PC-9 (cell line): ENCODE results near the gene MAGI1. TPM values are rescaled to one million over a fixed set of nuclear protein-coding genes. Genes with fewer than 3 reads are reported as not detected.

Experiments used
- BruUV-seq: library from RNA; stranded (reverse); fragments of 400-500 nt; replicated peaks from 2 replicates; lab custom pipeline; 2021; lab: Mats Ljungman, UMichigan
- CTCF ChIA-PET: fragments of 300-600 bp; sonication (Branson Sonifier 250); formaldehyde crosslinking; loops from one replicate; lab custom pipeline; 2022; ENCODE audit warnings: antibody characterized with exemption; lab: Charles Lee
- POLR2A ChIA-PET: fragments of 300-600 bp; sonication (Branson Sonifier 250); formaldehyde crosslinking; loops from one replicate; lab custom pipeline; 2022; ENCODE audit warnings: antibody characterized with exemption; ENCODE audit not compliant: unreplicated experiment; lab: Charles Lee
- DNase-seq, 2 experiments: peaks; one replicate each; pipeline versions ENCODE4 v3.0.0 to v3.0.0-alpha.2; 2015 to 2022; ENCODE audit warnings: mixed read lengths in 1 of 2
- H2AFZ ChIP-seq: fragments of 200-600 bp; sonication (generic); 2 replicates; pipeline ENCODE4 v1.8.1; 2017; ENCODE audit warnings: antibody characterized with exemption
- H3F3A ChIP-seq: fragments of 200-600 bp; sonication (generic); 2 replicates; pipeline ENCODE4 v1.8.1; 2017; ENCODE audit warnings: antibody characterized with exemption, mild to moderate bottlenecking, low read depth; ENCODE audit not compliant: insufficient read depth
- H3K27ac ChIP-seq: fragments of 200-600 bp; sonication (generic); 2 replicates; pipeline ENCODE4 v1.6.1; 2016; ENCODE audit warnings: mixed run types
- H3K27me3 ChIP-seq: fragments of 200-600 bp; sonication (generic); 2 replicates; pipeline ENCODE4 v1.6.1; 2016; ENCODE audit warnings: low read depth, mixed run types; ENCODE audit not compliant: insufficient read depth
- H3K36me3 ChIP-seq: fragments of 200-600 bp; sonication (generic); 2 replicates; pipeline ENCODE4 v1.6.1; 2016; ENCODE audit warnings: low read depth, mixed run types
- H3K4me1 ChIP-seq: fragments of 200-600 bp; sonication (generic); replicated peaks from 2 replicates; pipeline ENCODE4 v1.6.1; 2016; ENCODE audit warnings: mixed run types; ENCODE audit not compliant: insufficient read depth
- H3K4me2 ChIP-seq: fragments of 200-600 bp; sonication (generic); 2 replicates; pipeline ENCODE4 v1.6.1; 2017; ENCODE audit warnings: mixed run types
- H3K4me3 ChIP-seq: fragments of 200-600 bp; sonication (generic); 2 replicates; pipeline ENCODE4 v1.6.1; 2016; ENCODE audit warnings: mixed run types
- H3K79me2 ChIP-seq: fragments of 200-600 bp; sonication (generic); 2 replicates; pipeline ENCODE4 v1.6.1; 2017; ENCODE audit warnings: low read depth, mixed run types
- H3K9me2 ChIP-seq: fragments of 200-600 bp; sonication (generic); 2 replicates; pipeline ENCODE4 v1.8.1; 2017; ENCODE audit warnings: mild to moderate bottlenecking; ENCODE audit not compliant: insufficient read depth
- H3K9me3 ChIP-seq: fragments of 200-600 bp; sonication (generic); 2 replicates; pipeline ENCODE4 v1.8.1; 2016; ENCODE audit warnings: low read depth; ENCODE audit not compliant: insufficient read depth
- H4K20me1 ChIP-seq: fragments of 200-600 bp; sonication (generic); 2 replicates; pipeline ENCODE4 v1.8.1; 2017; ENCODE audit not compliant: insufficient read depth
- EZH2 ChIP-seq: fragments of 200-600 bp; sonication (generic); IDR thresholded peaks from 2 replicates; pipeline ENCODE4 v1.8.0; 2017; ENCODE audit warnings: antibody characterized with exemption, low read depth
- intact Hi-C: fragments of 100-400 bp; cut with micrococcal nuclease; formaldehyde crosslinking; loops from one replicate; pipeline ENCODE4 v1.10.0; 2022; ENCODE audit not compliant: unreplicated experiment
- total RNA-seq: library from RNA; stranded (reverse); gene quantifications from 2 replicates; pipeline ENCODE4 v1.2.3, GENCODE V29; 2021
- TF ChIP-seq, protein P1 (sequence below): fragments of 200-600 bp; sonication (generic); conservative IDR thresholded peaks from 2 replicates; pipeline ENCODE4 v1.6.1; 2017; ENCODE audit warnings: mixed run types, antibody characterized with exemption, mild to moderate bottlenecking, moderate library complexity

The MAGI1 gene
- total RNA-seq, 1 experiment from 2014 or later, result 23.3 TPM

GRCh38 chr3:65836047-65836446, 202.7 kb downstream of the MAGI1 start:
- no peaks in the 10 kb centered on the region for H3K9me2 ChIP-seq
- intact Hi-C loops, result no loop called here
- no peak overlapping the region for H3K4me2 ChIP-seq
- H3K79me2 ChIP-seq, result 0 out of 2 replicates have a peak, but pooled peaks cover 7% of the 10 kb centered on the region
- no peaks in the 10 kb centered on the region for H4K20me1 ChIP-seq
- peaks cover 26% of the 10 kb centered on the region for H3K4me1 ChIP-seq
- no peaks in the 10 kb centered on the region for H3K36me3 ChIP-seq
- no peak overlapping the region for H3K4me3 ChIP-seq
- ChIA-PET CTCF (no interaction called here), POLR2A (no interaction called here)
- peak in 1 of 2 experiments; percentile 35 for DNase-seq
- TF ChIP-seq, protein P1, sequence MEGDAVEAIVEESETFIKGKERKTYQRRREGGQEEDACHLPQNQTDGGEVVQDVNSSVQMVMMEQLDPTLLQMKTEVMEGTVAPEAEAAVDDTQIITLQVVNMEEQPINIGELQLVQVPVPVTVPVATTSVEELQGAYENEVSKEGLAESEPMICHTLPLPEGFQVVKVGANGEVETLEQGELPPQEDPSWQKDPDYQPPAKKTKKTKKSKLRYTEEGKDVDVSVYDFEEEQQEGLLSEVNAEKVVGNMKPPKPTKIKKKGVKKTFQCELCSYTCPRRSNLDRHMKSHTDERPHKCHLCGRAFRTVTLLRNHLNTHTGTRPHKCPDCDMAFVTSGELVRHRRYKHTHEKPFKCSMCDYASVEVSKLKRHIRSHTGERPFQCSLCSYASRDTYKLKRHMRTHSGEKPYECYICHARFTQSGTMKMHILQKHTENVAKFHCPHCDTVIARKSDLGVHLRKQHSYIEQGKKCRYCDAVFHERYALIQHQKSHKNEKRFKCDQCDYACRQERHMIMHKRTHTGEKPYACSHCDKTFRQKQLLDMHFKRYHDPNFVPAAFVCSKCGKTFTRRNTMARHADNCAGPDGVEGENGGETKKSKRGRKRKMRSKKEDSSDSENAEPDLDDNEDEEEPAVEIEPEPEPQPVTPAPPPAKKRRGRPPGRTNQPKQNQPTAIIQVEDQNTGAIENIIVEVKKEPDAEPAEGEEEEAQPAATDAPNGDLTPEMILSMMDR, result no peak
- TF ChIP-seq EZH2, result no peak
- H3F3A ChIP-seq, result peaks cover 9% of the 10 kb centered on the region; the same call in 1 of the 2 replicates
- no TSS peak for BruUV-seq
- no peak overlapping the region for H2AFZ ChIP-seq
- H3K27ac ChIP-seq, result no peak overlapping the region
- H3K9me3 ChIP-seq, result no peaks in the 10 kb centered on the region
- no peaks in the 10 kb centered on the region for H3K27me3 ChIP-seq

GRCh38 chr3:65833761-65834505, 204.8 kb downstream of the MAGI1 start:
- BruUV-seq, result no TSS peak
- H2AFZ ChIP-seq, result no peak overlapping the region
- H3F3A ChIP-seq, result peaks cover 9% of the 10 kb centered on the region; the same call in 1 of the 2 replicates
- no peak for TF ChIP-seq EZH2
- TF ChIP-seq, protein P1, result no peak
- H3K9me2 ChIP-seq, result no peaks in the 10 kb centered on the region
- 0 out of 2 replicates have a peak overlapping the region, but pooled peaks have one; percentile 16 for H3K27ac ChIP-seq
- H3K4me3 ChIP-seq, result no peak overlapping the region
- ChIA-PET POLR2A (interaction anchor here (0.6 to 0.7 kb wide), 2 partner anchors 120 to 163 kb away, joined by 3 to 4 read pairs; no protein-coding TSS in a partner anchor), CTCF (interaction anchor here (0.6 kb wide), 2 partner anchors 50 to 361 kb away, joined by 3 to 4 read pairs; no protein-coding TSS in a partner anchor)
- H3K27me3 ChIP-seq, result no peaks in the 10 kb centered on the region
- no peak for DNase-seq
- H3K4me1 ChIP-seq, result peaks cover 26% of the 10 kb centered on the region
- H3K4me2 ChIP-seq, result peak overlapping the region; percentile 18; the same call in 1 of the 2 replicates
- 0 out of 2 replicates have a peak, but pooled peaks cover 7% of the 10 kb centered on the region for H3K79me2 ChIP-seq
- intact Hi-C loops, result no loop called here
- H4K20me1 ChIP-seq, result no peaks in the 10 kb centered on the region
- no peaks in the 10 kb centered on the region for H3K36me3 ChIP-seq
- H3K9me3 ChIP-seq, result no peaks in the 10 kb centered on the region

GRCh38 chr3:65831733-65832425, 206.8 kb downstream of the MAGI1 start:
- H4K20me1 ChIP-seq, result no peaks in the 10 kb centered on the region

More at GRCh38 chr3:65831733-65832425, 206.8 kb downstream of the MAGI1 start:
- Histone ChIP-seq H3K4me3 (no peak overlapping the region), H3K9me2 (no peaks in the 10 kb centered on the region), H3K4me1 (peaks cover 26% of the 10 kb centered on the region), H3F3A (peaks cover 9% of the 10 kb centered on the region; the same call in 1 of the 2 replicates), H3K4me2 (no peak overlapping the region), H3K36me3 (no peaks in the 10 kb centered on the region), H2AFZ (no peak overlapping the region), H3K9me3 (no peaks in the 10 kb centered on the region), H3K27me3 (no peaks in the 10 kb centered on the region), H3K79me2 (0 out of 2 replicates have a peak, but pooled peaks cover 7% of the 10 kb centered on the region), H3K27ac (no peak overlapping the region)
- BruUV-seq, result no TSS peak
- ChIA-PET POLR2A (interaction anchor here (0.7 kb wide), 1 partner anchor 265 kb away, joined by 5 read pairs; no protein-coding TSS in a partner anchor), CTCF (no interaction called here)
- no peak for DNase-seq
- TF ChIP-seq, protein P1, result no peak
- no peak for TF ChIP-seq EZH2
- intact Hi-C loops, result no loop called here
